ENCODE measurements around the gene PRKCH.

GRCh38 chr14:61341275-61342206 is 20.2 kb downstream of the PRKCH start:
- TF ChIP-seq, protein P1, sequence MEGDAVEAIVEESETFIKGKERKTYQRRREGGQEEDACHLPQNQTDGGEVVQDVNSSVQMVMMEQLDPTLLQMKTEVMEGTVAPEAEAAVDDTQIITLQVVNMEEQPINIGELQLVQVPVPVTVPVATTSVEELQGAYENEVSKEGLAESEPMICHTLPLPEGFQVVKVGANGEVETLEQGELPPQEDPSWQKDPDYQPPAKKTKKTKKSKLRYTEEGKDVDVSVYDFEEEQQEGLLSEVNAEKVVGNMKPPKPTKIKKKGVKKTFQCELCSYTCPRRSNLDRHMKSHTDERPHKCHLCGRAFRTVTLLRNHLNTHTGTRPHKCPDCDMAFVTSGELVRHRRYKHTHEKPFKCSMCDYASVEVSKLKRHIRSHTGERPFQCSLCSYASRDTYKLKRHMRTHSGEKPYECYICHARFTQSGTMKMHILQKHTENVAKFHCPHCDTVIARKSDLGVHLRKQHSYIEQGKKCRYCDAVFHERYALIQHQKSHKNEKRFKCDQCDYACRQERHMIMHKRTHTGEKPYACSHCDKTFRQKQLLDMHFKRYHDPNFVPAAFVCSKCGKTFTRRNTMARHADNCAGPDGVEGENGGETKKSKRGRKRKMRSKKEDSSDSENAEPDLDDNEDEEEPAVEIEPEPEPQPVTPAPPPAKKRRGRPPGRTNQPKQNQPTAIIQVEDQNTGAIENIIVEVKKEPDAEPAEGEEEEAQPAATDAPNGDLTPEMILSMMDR (IDR thresholded peaks at IDR 0.05) = no peak
- no peak for TF ChIP-seq POLR2AphosphoS5 (IDR thresholded peaks at IDR 0.05)
